B cell (primary cell): Measurements from ENCODE around the gene CORO2B.

Source experiments
- CTCF ChIP-seq: fragments of 200-600 bp; IDR thresholded peaks from one replicate; pipeline ENCODE4 v1.8.0; 2022; ENCODE audit warnings: antibody characterized with exemption, mild to moderate bottlenecking
- EZH2 ChIP-seq: IDR thresholded peaks from 2 replicates; pipeline ENCODE4 v1.6.1; 2012; ENCODE audit warnings: borderline replicate concordance, low read depth, mild to moderate bottlenecking, moderate library complexity, low read length; ENCODE audit not compliant: insufficient read depth, poor library complexity, severe bottlenecking

- TF ChIP-seq CTCF (no peak), EZH2 (no peak)
Observed at GRCh38 chr15:68646156-68646555, 67.4 kb downstream of the CORO2B start.
